Lung (tissue), 12 donors: Measurements from ENCODE around the gene GNPDA1. TPM values are rescaled to one million over a fixed set of nuclear protein-coding genes. Genes with fewer than 3 reads are reported as not detected.

Source experiments
- ATAC-seq: fragments of 200-7000 bp; cut with Tn5 transposase; one replicate; pipeline ENCODE4 v1.9.1; 2020; ENCODE audit warnings: moderate number of reproducible peaks; ENCODE audit not compliant: insufficient read depth, low FRiP score
- DNase-seq, 3 donors: peaks; one replicate each; pipeline ENCODE4 v3.0.0-alpha.2; 2013 to 2017
- H3K27ac ChIP-seq, 2 donors: one replicate each; pipeline ENCODE4 v1.5.1; 2013; ENCODE audit warnings: mild to moderate bottlenecking in 2 of 2, moderate library complexity in 2 of 2, control low read depth in 1 of 2, inconsistent platforms in 1 of 2, low read depth in 1 of 2, low read length in 1 of 2
- H3K27me3 ChIP-seq, 3 donors: one replicate each; pipeline ENCODE4 v1.5.1; 2013; ENCODE audit warnings: low read length in 2 of 3; ENCODE audit not compliant: control insufficient read depth in 3 of 3, insufficient read depth in 3 of 3
- H3K36me3 ChIP-seq, 4 donors: one replicate each; pipeline ENCODE4 v1.5.1; 2013; ENCODE audit warnings: low read length in 4 of 4, mild to moderate bottlenecking in 1 of 4, moderate library complexity in 1 of 4; ENCODE audit not compliant: control insufficient read depth in 4 of 4, insufficient read depth in 4 of 4
- H3K4me1 ChIP-seq, 5 donors: one replicate each; pipeline ENCODE4 v1.5.1; 2013; ENCODE audit warnings: low read length in 5 of 5, mild to moderate bottlenecking in 2 of 5, moderate library complexity in 1 of 5; ENCODE audit not compliant: control insufficient read depth in 5 of 5, insufficient read depth in 5 of 5
- H3K4me3 ChIP-seq: one replicate; pipeline ENCODE4 v1.5.1; 2013; ENCODE audit warnings: mild to moderate bottlenecking, control low read depth, moderate library complexity
- H3K9ac ChIP-seq, 2 donors: one replicate each; pipeline ENCODE4 v1.5.1; 2013; ENCODE audit warnings: low read length in 2 of 2, control low read depth in 1 of 2; ENCODE audit not compliant: insufficient read depth in 1 of 2
- H3K9me3 ChIP-seq, 4 donors: one replicate each; pipeline ENCODE4 v1.5.1; 2013; ENCODE audit warnings: low read length in 3 of 4, mild to moderate bottlenecking in 1 of 4, moderate library complexity in 1 of 4; ENCODE audit not compliant: control insufficient read depth in 4 of 4, insufficient read depth in 3 of 4
- CTCF ChIP-seq: IDR thresholded peaks from 2 replicates; pipeline ENCODE4 v1.5.1; 2012; ENCODE audit warnings: mild to moderate bottlenecking; ENCODE audit errors: control extremely low read depth, extremely low read depth
- WGBS, 2 donors: extraction: QIAGEN DNeasy Blood & Tissue Kit; methylation state at CpG; one replicate each; pipeline ENCODE4 v1.1.7; 2013; 5-methylcytosine and 5-hydroxymethylcytosine counted together
- polyA plus RNA-seq, 2 donors: library from polyadenylated mRNA; stranded (reverse); fragments of 200-250 nt; gene quantifications; one replicate each; pipeline ENCODE4 v1.2.1, GENCODE V29; 2013
- total RNA-seq, 2 donors: library from RNA; depleted of rRNA in 1 of 2; stranded (reverse); fragments of >200 nt in 1 of 2; gene quantifications; one replicate each; pipeline ENCODE4 v1.2.1, GENCODE V29; 2014 to 2021
- donor health status: control.
- donor health status: control.
- donor health status: Bipolar disorder and iron deficiency.
- donor health status: healthy.
- donor health status: DM: yes; HTN: yes; CAD: no.

GNPDA1 gene
- total and polyA plus RNA-seq, 4 donors = 23.3 to 51.4 (median 31.3) TPM

GRCh38 chr5:142000173-142000572, 12.7 kb downstream of the GNPDA1 start:
- peaks cover 0 to 1% (median 0%) of the 10 kb centered on the region in 4 donors for H3K9me3 ChIP-seq
- ATAC-seq = no peak
- no peak overlapping the region for H3K9ac ChIP-seq
- DNase-seq = no peak
- H3K27ac ChIP-seq = no peak overlapping the region
- H3K4me1 ChIP-seq = no peaks in the 10 kb centered on the region
- H3K4me3 ChIP-seq = no peak overlapping the region
- peaks cover 8 to 24% (median 20%) of the 10 kb centered on the region in 4 donors for H3K36me3 ChIP-seq
- TF ChIP-seq CTCF = no peak
- 71 to 90% methylated on average over 1 of the region's 1 CpG for WGBS, 2 donors
- H3K27me3 ChIP-seq = no peaks in the 10 kb centered on the region

- no peak for TF ChIP-seq CTCF
- Histone ChIP-seq H3K27me3 (no peaks in the 10 kb centered on the region), H3K9ac (no peak overlapping the region), H3K36me3 (peaks cover 11 to 24% (median 18%) of the 10 kb centered on the region in 4 donors), H3K27ac (no peak overlapping the region), H3K4me3 (no peak overlapping the region), H3K9me3 (peaks cover 0 to 1% (median 0%) of the 10 kb centered on the region in 4 donors), H3K4me1 (no peaks in the 10 kb centered on the region)
- no peak for ATAC-seq
- WGBS, 2 donors = 58 to 64% methylated on average over 6 of the region's 6 CpGs
- no peak for DNase-seq
These were observed 15.4 kb downstream of the GNPDA1 start for GRCh38 chr5:141997358-141997960.

DNA sequence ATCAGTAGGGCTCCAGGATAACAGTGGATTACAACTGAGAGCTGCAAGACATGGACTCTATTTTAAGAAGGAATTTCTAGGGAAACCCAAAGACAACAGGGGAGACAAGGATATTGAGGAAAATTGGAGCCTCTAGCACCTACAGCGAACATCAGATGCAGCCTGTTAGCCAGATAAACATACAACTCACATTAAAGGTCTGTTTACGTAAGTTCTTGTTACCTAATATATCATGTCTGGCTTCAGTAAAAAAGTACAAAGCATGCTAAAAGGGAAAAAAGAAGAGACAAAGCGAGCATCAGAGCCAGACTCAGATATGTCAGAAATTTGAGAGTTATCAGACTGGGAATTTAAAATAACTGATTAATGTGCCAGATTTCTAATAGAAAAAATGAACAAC, 17.2 kb downstream of the GNPDA1 start:
- Histone ChIP-seq H3K4me3 (no peak overlapping the region), H3K27me3 (no peaks in the 10 kb centered on the region), H3K27ac (no peak overlapping the region), H3K4me1 (no peaks in the 10 kb centered on the region), H3K36me3 (peaks cover 13 to 24% (median 16%) of the 10 kb centered on the region in 4 donors), H3K9me3 (peaks cover 0 to 1% (median 0%) of the 10 kb centered on the region in 4 donors), H3K9ac (no peak overlapping the region)
- no peak for DNase-seq
- 91 to 94% methylated on average over 3 of the region's 3 CpGs for WGBS, 2 donors
- no peak for ATAC-seq
- TF ChIP-seq CTCF = no peak
